ENCODE results near the gene ACRV1.

The ACRV1 gene

DNA sequence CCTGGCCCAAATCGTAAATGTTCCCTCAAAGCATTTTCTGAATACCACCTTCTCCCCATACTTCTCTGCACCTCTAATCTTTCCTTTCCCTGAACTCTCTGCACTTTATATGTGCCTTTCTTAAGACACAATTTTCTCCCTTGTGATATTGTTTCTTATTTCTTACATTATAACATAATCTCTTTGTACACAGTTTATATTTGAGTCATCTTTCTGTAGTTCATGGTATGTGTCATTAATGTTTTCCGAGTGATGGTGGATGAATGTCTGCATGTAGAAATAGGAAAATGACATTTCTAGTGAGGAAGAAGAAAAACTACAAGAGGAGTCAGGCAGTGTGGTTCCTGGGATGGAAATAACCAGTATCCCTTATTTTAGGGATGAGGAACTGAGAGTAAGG is 5.5 kb downstream of the ACRV1 start:
- no CpG with 5 or more reads among the region's 2 CpGs for WGBS (ENCODE audit: extremely low coverage, insufficient coverage, low lambda C conversion rate)

DNA sequence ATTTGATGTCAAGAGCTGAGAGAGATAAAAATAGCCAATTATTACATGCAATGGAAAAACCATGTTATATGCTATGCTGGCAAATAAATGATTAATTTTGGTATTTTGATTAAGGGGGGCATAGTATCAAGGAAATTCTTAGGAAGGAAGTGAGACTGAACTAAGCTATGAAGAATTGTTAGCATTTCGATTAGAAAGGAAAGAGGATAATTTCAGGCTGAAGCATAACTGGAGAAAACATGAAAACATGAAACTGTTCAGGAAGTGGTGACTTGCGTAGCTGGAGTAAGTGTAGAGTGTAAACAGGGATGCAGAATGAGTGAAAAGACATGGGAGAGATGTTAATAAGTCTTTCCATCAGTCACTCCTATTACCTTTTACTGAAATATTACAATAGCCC is 6.4 kb downstream of the ACRV1 start:
- no peak overlapping the region for H4K5ac ChIP-seq (ENCODE audit: low read length)
- H2BK5ac ChIP-seq (ENCODE audit: low read length), result no peak overlapping the region
- no peak overlapping the region for H3K4ac ChIP-seq (ENCODE audit: low read depth, low read length)
- no peaks in the 10 kb centered on the region for H3K79me1 ChIP-seq (ENCODE audit: low read length)
- no peak overlapping the region for H4K8ac ChIP-seq (ENCODE audit: low read depth, low read length)
- WGBS (ENCODE audit: extremely low coverage, insufficient coverage, low lambda C conversion rate), result no CpG with 5 or more reads among the region's 2 CpGs
- no peak overlapping the region for H3K4me2 ChIP-seq (ENCODE audit: low read length)
- H2AK5ac ChIP-seq (ENCODE audit: low read length), result no peak overlapping the region
- H3K56ac ChIP-seq (ENCODE audit: low read length), result no peak overlapping the region
- no peaks in the 10 kb centered on the region for H3K4me1 ChIP-seq (ENCODE audit: control insufficient read depth, low read depth, low read length)
- H3K18ac ChIP-seq (ENCODE audit: low read length), result no peak overlapping the region
- H3K27ac ChIP-seq (ENCODE audit: low read depth, low read length), result no peak overlapping the region
- no peaks in the 10 kb centered on the region for H3K27me3 ChIP-seq (ENCODE audit: insufficient read depth, low read length, poor library complexity)
- no peak overlapping the region for H2BK120ac ChIP-seq (ENCODE audit: low read depth, low read length)
- H3K36me3 ChIP-seq (ENCODE audit: control insufficient read depth, insufficient read depth, low read length), result peaks cover 3% of the 10 kb centered on the region
- no peak overlapping the region for H3K23ac ChIP-seq (ENCODE audit: low read length)
- H3K4me3 ChIP-seq (ENCODE audit: low read length), result no peak overlapping the region
- H3K79me2 ChIP-seq (ENCODE audit: control insufficient read depth, insufficient read depth, low read length), result no peaks in the 10 kb centered on the region
- no peak for DNase-seq
- no peak overlapping the region for H3K9ac ChIP-seq (ENCODE audit: low read length)
- H2BK15ac ChIP-seq (replicated peaks; ENCODE audit: low read depth), result no peak overlapping the region

More for the DNA sequence above, 5.5 kb downstream of the ACRV1 start:
- H2AK5ac ChIP-seq (ENCODE audit: low read length), result no peak overlapping the region
- H4K5ac ChIP-seq (ENCODE audit: low read length), result no peak overlapping the region
- peaks cover under 1% of the 10 kb centered on the region for H3K4me1 ChIP-seq (ENCODE audit: control insufficient read depth, low read depth, low read length)
- no peak overlapping the region for H3K18ac ChIP-seq (ENCODE audit: low read length)
- no peaks in the 10 kb centered on the region for H3K79me2 ChIP-seq (ENCODE audit: control insufficient read depth, insufficient read depth, low read length)
- no peaks in the 10 kb centered on the region for H3K79me1 ChIP-seq (ENCODE audit: low read length)
- no peak overlapping the region for H3K4me2 ChIP-seq (ENCODE audit: low read length)
- no peak overlapping the region for H3K23ac ChIP-seq (ENCODE audit: low read length)
- H3K27me3 ChIP-seq (ENCODE audit: insufficient read depth, low read length, poor library complexity), result no peaks in the 10 kb centered on the region
- H3K4me3 ChIP-seq (ENCODE audit: low read length), result no peak overlapping the region
- peaks cover 3% of the 10 kb centered on the region for H3K36me3 ChIP-seq (ENCODE audit: control insufficient read depth, insufficient read depth, low read length)
- H3K9ac ChIP-seq (ENCODE audit: low read length), result no peak overlapping the region
- no peak overlapping the region for H2BK15ac ChIP-seq (replicated peaks; ENCODE audit: low read depth)
- no peak overlapping the region for H3K56ac ChIP-seq (ENCODE audit: low read length)
- no peak overlapping the region for H2BK5ac ChIP-seq (ENCODE audit: low read length)
- H3K27ac ChIP-seq (ENCODE audit: low read depth, low read length), result no peak overlapping the region
- no peak for DNase-seq
- no peak overlapping the region for H2BK120ac ChIP-seq (ENCODE audit: low read depth, low read length)
- no peak overlapping the region for H3K4ac ChIP-seq (ENCODE audit: low read depth, low read length)
- H4K8ac ChIP-seq (ENCODE audit: low read depth, low read length), result no peak overlapping the region

DNA sequence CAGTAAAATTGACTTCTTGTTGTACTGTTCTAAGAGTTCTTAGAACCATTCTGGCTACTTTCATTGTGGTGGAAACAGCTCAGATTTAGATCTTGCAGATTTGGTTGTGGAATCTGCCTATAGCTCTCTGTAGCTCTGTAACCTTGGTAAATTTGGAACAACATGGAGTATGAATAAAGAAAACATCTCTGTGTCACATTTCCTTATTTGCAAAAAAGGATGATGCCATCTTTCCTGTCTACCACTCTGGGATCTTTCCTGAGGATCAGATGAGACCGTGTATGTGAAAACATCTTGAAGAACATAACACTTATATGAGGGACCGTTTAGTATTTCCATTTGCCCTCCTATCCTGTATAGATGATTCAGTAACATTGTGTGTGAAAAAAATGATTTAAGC is 9.1 kb downstream of the ACRV1 start:
- Histone ChIP-seq H3K4me3 (ENCODE audit: low read length) (no peak overlapping the region), H3K9ac (ENCODE audit: low read length) (no peak overlapping the region), H2BK5ac (ENCODE audit: low read length) (no peak overlapping the region), H3K27me3 (ENCODE audit: insufficient read depth, low read length, poor library complexity) (no peaks in the 10 kb centered on the region), H3K36me3 (ENCODE audit: control insufficient read depth, insufficient read depth, low read length) (no peaks in the 10 kb centered on the region), H2BK120ac (ENCODE audit: low read depth, low read length) (no peak overlapping the region), H3K56ac (ENCODE audit: low read length) (no peak overlapping the region), H2BK15ac (replicated peaks; ENCODE audit: low read depth) (no peak overlapping the region), H3K4ac (ENCODE audit: low read depth, low read length) (no peak overlapping the region), H3K4me2 (ENCODE audit: low read length) (no peak overlapping the region), H3K27ac (ENCODE audit: low read depth, low read length) (no peak overlapping the region), H3K79me1 (ENCODE audit: low read length) (no peaks in the 10 kb centered on the region), H2AK5ac (ENCODE audit: low read length) (no peak overlapping the region), H4K5ac (ENCODE audit: low read length) (no peak overlapping the region), H3K18ac (ENCODE audit: low read length) (no peak overlapping the region), H3K4me1 (ENCODE audit: control insufficient read depth, low read depth, low read length) (no peaks in the 10 kb centered on the region), H4K8ac (ENCODE audit: low read depth, low read length) (no peak overlapping the region), H3K79me2 (ENCODE audit: control insufficient read depth, insufficient read depth, low read length) (no peaks in the 10 kb centered on the region), H3K23ac (ENCODE audit: low read length) (no peak overlapping the region)
- DNase-seq, result no peak
- WGBS (ENCODE audit: extremely low coverage, insufficient coverage, low lambda C conversion rate), result no CpG with 5 or more reads among the region's 2 CpGs

DNA sequence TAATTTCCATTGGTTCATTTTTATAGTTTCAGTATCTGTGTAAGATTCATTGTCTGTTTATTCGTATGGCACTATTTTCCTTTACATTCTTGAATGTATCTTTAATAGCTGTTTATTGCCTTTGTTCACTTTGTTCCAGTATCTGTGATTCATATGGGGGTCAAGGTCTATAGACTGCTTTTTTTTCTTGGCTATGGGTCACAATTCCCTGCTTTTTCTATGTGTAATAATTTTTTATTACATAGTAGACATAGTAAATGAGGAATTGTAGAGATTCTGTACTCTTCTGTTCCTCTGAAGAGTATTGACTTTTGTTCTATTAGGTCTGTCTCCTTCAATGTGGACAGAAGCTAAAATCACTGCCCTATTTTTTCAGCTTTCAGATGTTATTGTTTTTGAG is 10.5 kb downstream of the ACRV1 start:
- Histone ChIP-seq H3K4me3 (ENCODE audit: low read length) (no peak overlapping the region), H3K79me1 (ENCODE audit: low read length) (no peaks in the 10 kb centered on the region), H2AK5ac (ENCODE audit: low read length) (no peak overlapping the region), H3K9ac (ENCODE audit: low read length) (no peak overlapping the region), H3K4ac (ENCODE audit: low read depth, low read length) (no peak overlapping the region), H3K56ac (ENCODE audit: low read length) (no peak overlapping the region), H2BK15ac (replicated peaks; ENCODE audit: low read depth) (no peak overlapping the region), H2BK5ac (ENCODE audit: low read length) (no peak overlapping the region), H2BK120ac (ENCODE audit: low read depth, low read length) (no peak overlapping the region), H3K36me3 (ENCODE audit: control insufficient read depth, insufficient read depth, low read length) (no peaks in the 10 kb centered on the region), H4K8ac (ENCODE audit: low read depth, low read length) (no peak overlapping the region), H3K79me2 (ENCODE audit: control insufficient read depth, insufficient read depth, low read length) (no peaks in the 10 kb centered on the region), H3K27ac (ENCODE audit: low read depth, low read length) (no peak overlapping the region), H3K4me1 (ENCODE audit: control insufficient read depth, low read depth, low read length) (no peaks in the 10 kb centered on the region), H3K27me3 (ENCODE audit: insufficient read depth, low read length, poor library complexity) (no peaks in the 10 kb centered on the region), H4K5ac (ENCODE audit: low read length) (no peak overlapping the region), H3K4me2 (ENCODE audit: low read length) (no peak overlapping the region), H3K23ac (ENCODE audit: low read length) (no peak overlapping the region), H3K18ac (ENCODE audit: low read length) (no peak overlapping the region)
- no CpG with 5 or more reads among the region's 1 CpG for WGBS (ENCODE audit: extremely low coverage, insufficient coverage, low lambda C conversion rate)
- DNase-seq, result no peak

GRCh38 chr11:125667151-125667550 is 13.5 kb downstream of the ACRV1 start:
- no peak overlapping the region for H3K4ac ChIP-seq (ENCODE audit: low read depth, low read length)
- H3K27me3 ChIP-seq (ENCODE audit: insufficient read depth, low read length, poor library complexity), result no peaks in the 10 kb centered on the region
- no peak overlapping the region for H3K9ac ChIP-seq (ENCODE audit: low read length)
- H3K36me3 ChIP-seq (ENCODE audit: control insufficient read depth, insufficient read depth, low read length), result no peaks in the 10 kb centered on the region
- H3K18ac ChIP-seq (ENCODE audit: low read length), result no peak overlapping the region
- no peak overlapping the region for H3K4me3 ChIP-seq (ENCODE audit: low read length)
- H3K4me2 ChIP-seq (ENCODE audit: low read length), result no peak overlapping the region
- H2AK5ac ChIP-seq (ENCODE audit: low read length), result no peak overlapping the region
- no peak overlapping the region for H3K27ac ChIP-seq (ENCODE audit: low read depth, low read length)
- WGBS (ENCODE audit: extremely low coverage, insufficient coverage, low lambda C conversion rate), result no CpG with 5 or more reads among the region's 2 CpGs
- no peak overlapping the region for H4K5ac ChIP-seq (ENCODE audit: low read length)
- no peaks in the 10 kb centered on the region for H3K79me2 ChIP-seq (ENCODE audit: control insufficient read depth, insufficient read depth, low read length)
- no peak overlapping the region for H3K56ac ChIP-seq (ENCODE audit: low read length)
- H3K79me1 ChIP-seq (ENCODE audit: low read length), result no peaks in the 10 kb centered on the region
- DNase-seq, result no peak
- no peak overlapping the region for H2BK15ac ChIP-seq (replicated peaks; ENCODE audit: low read depth)
- no peak overlapping the region for H3K23ac ChIP-seq (ENCODE audit: low read length)
- H2BK5ac ChIP-seq (ENCODE audit: low read length), result no peak overlapping the region
- no peak overlapping the region for H2BK120ac ChIP-seq (ENCODE audit: low read depth, low read length)
- H4K8ac ChIP-seq (ENCODE audit: low read depth, low read length), result no peak overlapping the region
- H3K4me1 ChIP-seq (ENCODE audit: control insufficient read depth, low read depth, low read length), result no peaks in the 10 kb centered on the region

DNA sequence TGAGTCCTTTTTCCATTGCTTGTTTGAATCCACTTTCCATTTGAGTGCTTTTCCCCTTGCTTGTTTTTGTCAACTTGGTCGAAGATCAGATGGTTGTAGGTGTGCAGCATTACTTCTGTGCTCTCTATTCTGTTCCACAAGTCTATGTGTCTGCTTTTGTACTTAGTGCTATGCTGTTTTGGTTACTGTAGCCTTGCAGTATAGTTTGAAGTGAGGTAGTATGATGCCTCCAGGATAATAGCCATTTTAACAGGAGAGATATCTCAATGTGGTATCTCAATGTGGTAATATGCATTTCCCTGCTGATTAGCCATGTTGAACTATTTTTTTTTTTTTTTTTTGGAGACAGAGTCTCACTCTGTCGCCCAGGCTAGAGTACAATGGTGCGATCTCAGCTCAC is 16.7 kb downstream of the ACRV1 start:
- Histone ChIP-seq H3K4me2 (ENCODE audit: low read length) (no peak overlapping the region), H3K4me1 (ENCODE audit: control insufficient read depth, low read depth, low read length) (no peaks in the 10 kb centered on the region), H3K4ac (ENCODE audit: low read depth, low read length) (no peak overlapping the region), H4K8ac (ENCODE audit: low read depth, low read length) (no peak overlapping the region), H3K36me3 (ENCODE audit: control insufficient read depth, insufficient read depth, low read length) (no peaks in the 10 kb centered on the region), H2BK5ac (ENCODE audit: low read length) (no peak overlapping the region), H2BK120ac (ENCODE audit: low read depth, low read length) (no peak overlapping the region), H3K79me1 (ENCODE audit: low read length) (no peaks in the 10 kb centered on the region), H3K27me3 (ENCODE audit: insufficient read depth, low read length, poor library complexity) (no peaks in the 10 kb centered on the region), H3K56ac (ENCODE audit: low read length) (no peak overlapping the region), H3K27ac (ENCODE audit: low read depth, low read length) (no peak overlapping the region), H2BK15ac (replicated peaks; ENCODE audit: low read depth) (no peak overlapping the region), H3K79me2 (ENCODE audit: control insufficient read depth, insufficient read depth, low read length) (no peaks in the 10 kb centered on the region), H3K23ac (ENCODE audit: low read length) (no peak overlapping the region), H4K5ac (ENCODE audit: low read length) (no peak overlapping the region), H2AK5ac (ENCODE audit: low read length) (no peak overlapping the region), H3K4me3 (ENCODE audit: low read length) (no peak overlapping the region), H3K9ac (ENCODE audit: low read length) (no peak overlapping the region), H3K18ac (ENCODE audit: low read length) (no peak overlapping the region)
- WGBS (ENCODE audit: extremely low coverage, insufficient coverage, low lambda C conversion rate), result no CpG with 5 or more reads among the region's 3 CpGs
- DNase-seq, result no peak

Measured in mesendoderm (in vitro differentiated cells).